Astrocyte (in vitro differentiated cells and primary cell): ENCODE measurements around the gene ADGRL1.

ENCODE experiments used
- EZH2 ChIP-seq: IDR thresholded peaks from 2 replicates; pipeline ENCODE4 v1.6.1; 2012; ENCODE audit warnings: mild to moderate bottlenecking, low read length, inconsistent platforms; ENCODE audit not compliant: insufficient read depth
- TF ChIP-seq, protein P1 (sequence below): IDR thresholded peaks from 2 replicates; pipeline ENCODE4 v1.5.1; 2011; ENCODE audit warnings: low read depth, mild to moderate bottlenecking, inconsistent platforms, low read length, moderate library complexity; ENCODE audit not compliant: insufficient read depth

DNA sequence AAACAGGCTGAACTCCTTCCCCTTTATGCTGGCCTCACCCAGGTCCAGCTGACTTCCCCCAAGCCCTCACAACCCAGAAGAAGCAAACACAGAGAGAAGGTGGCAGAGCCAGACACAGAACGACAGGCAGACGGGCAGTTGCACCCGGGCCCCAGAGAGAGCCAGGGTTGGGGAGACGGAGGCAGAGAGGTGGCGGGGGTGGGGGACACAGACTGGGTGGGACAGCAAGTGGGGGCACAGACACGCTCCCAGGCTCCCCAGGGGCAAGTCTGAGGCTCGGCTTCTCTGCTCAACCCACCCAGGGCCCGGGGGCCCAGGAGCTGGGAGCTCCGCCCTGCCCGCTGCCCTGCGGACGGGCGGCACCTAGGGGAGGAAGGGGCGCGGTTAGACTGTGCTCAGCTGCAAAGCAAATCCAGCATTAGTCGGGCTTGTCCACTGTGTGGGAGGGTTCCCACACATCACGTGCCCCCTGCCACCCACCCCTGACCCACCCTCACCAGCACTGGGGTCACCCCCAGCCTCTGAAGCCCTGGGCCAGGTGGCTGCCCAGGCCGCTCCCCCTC is 38.3 kb downstream of the ADGRL1 start:
- TF ChIP-seq, protein P1, sequence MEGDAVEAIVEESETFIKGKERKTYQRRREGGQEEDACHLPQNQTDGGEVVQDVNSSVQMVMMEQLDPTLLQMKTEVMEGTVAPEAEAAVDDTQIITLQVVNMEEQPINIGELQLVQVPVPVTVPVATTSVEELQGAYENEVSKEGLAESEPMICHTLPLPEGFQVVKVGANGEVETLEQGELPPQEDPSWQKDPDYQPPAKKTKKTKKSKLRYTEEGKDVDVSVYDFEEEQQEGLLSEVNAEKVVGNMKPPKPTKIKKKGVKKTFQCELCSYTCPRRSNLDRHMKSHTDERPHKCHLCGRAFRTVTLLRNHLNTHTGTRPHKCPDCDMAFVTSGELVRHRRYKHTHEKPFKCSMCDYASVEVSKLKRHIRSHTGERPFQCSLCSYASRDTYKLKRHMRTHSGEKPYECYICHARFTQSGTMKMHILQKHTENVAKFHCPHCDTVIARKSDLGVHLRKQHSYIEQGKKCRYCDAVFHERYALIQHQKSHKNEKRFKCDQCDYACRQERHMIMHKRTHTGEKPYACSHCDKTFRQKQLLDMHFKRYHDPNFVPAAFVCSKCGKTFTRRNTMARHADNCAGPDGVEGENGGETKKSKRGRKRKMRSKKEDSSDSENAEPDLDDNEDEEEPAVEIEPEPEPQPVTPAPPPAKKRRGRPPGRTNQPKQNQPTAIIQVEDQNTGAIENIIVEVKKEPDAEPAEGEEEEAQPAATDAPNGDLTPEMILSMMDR, result no peak
- TF ChIP-seq EZH2, result no peak
